Measurements from ENCODE around the gene BSDC1.

The BSDC1 gene

GRCh38 chr1:32335790-32336590 is 58.3 kb downstream of the BSDC1 start, which contains the start of gene MARCKSL1:
MARCKSL1 (minus strand) TSS chr1:32336233; CDS start chr1:32336033, 200 bp downstream.
- Histone ChIP-seq H3K36me3 (ENCODE audit: control insufficient read depth, insufficient read depth, low read length) (peaks cover 13% of the 10 kb centered on the region), H3K4me3 (replicated peaks; ENCODE audit: low read depth, low read length) (peak within 1 kb of the TSS; percentile 79), H3K27me3 (replicated peaks; ENCODE audit: control insufficient read depth, insufficient read depth, low read length) (no peaks in the 10 kb centered on the region)
- DNase-seq (ENCODE audit: extremely low read depth, insufficient read length), result peak; percentile 92
- TF ChIP-seq CTCF (IDR thresholded peaks at IDR 0.05; ENCODE audit: insufficient read depth, low read length, poor library complexity, severe bottlenecking), result no peak

GRCh38 chr1:32335535-32335789 is 58.8 kb downstream of the BSDC1 start:
- DNase-seq (ENCODE audit: extremely low read depth, insufficient read length), result no peak
- Histone ChIP-seq H3K27me3 (replicated peaks; ENCODE audit: control insufficient read depth, insufficient read depth, low read length) (no peaks in the 10 kb centered on the region), H3K4me3 (replicated peaks; ENCODE audit: low read depth, low read length) (peak overlapping the region; percentile 79), H3K36me3 (ENCODE audit: control insufficient read depth, insufficient read depth, low read length) (peaks cover 17% of the 10 kb centered on the region)
- no peak for TF ChIP-seq CTCF (IDR thresholded peaks at IDR 0.05; ENCODE audit: insufficient read depth, low read length, poor library complexity, severe bottlenecking)

- peak; percentile 82 for DNase-seq (ENCODE audit: extremely low read depth, insufficient read length)
- Histone ChIP-seq H3K36me3 (ENCODE audit: control insufficient read depth, insufficient read depth, low read length) (peaks cover 21% of the 10 kb centered on the region), H3K4me3 (replicated peaks; ENCODE audit: low read depth, low read length) (peak overlapping the region; percentile 79), H3K27me3 (replicated peaks; ENCODE audit: control insufficient read depth, insufficient read depth, low read length) (no peaks in the 10 kb centered on the region)
- peak; percentile 61 for TF ChIP-seq CTCF (IDR thresholded peaks at IDR 0.05; ENCODE audit: insufficient read depth, low read length, poor library complexity, severe bottlenecking)
Measured at GRCh38 chr1:32334864-32335534, 59.2 kb downstream of the BSDC1 start.

GRCh38 chr1:32334274-32334861 is 59.9 kb downstream of the BSDC1 start:
- H3K27me3 ChIP-seq (replicated peaks; ENCODE audit: control insufficient read depth, insufficient read depth, low read length), result no peaks in the 10 kb centered on the region
- DNase-seq (ENCODE audit: extremely low read depth, insufficient read length), result peak; percentile 36
- H3K36me3 ChIP-seq (ENCODE audit: control insufficient read depth, insufficient read depth, low read length), result peaks cover 24% of the 10 kb centered on the region
- TF ChIP-seq CTCF (IDR thresholded peaks at IDR 0.05; ENCODE audit: insufficient read depth, low read length, poor library complexity, severe bottlenecking), result no peak
- peak overlapping the region; percentile 79 for H3K4me3 ChIP-seq (replicated peaks; ENCODE audit: low read depth, low read length)

- TF ChIP-seq CTCF (IDR thresholded peaks at IDR 0.05; ENCODE audit: insufficient read depth, low read length, poor library complexity, severe bottlenecking), result no peak
- Histone ChIP-seq H3K4me3 (replicated peaks; ENCODE audit: low read depth, low read length) (peak overlapping the region; percentile 79), H3K27me3 (replicated peaks; ENCODE audit: control insufficient read depth, insufficient read depth, low read length) (no peaks in the 10 kb centered on the region), H3K36me3 (ENCODE audit: control insufficient read depth, insufficient read depth, low read length) (peaks cover 28% of the 10 kb centered on the region)
- no peak for DNase-seq (ENCODE audit: extremely low read depth, insufficient read length)
Measured at GRCh38 chr1:32333251-32333963, 60.8 kb downstream of the BSDC1 start.

Measured in GM06990 (cell line).